ENCODE measurements around the gene TAGLN2. TPM values are rescaled to one million over a fixed set of nuclear protein-coding genes. Genes with fewer than 3 reads are reported as not detected.

TAGLN2 gene
- total RNA-seq, 2 donors from 2014 or later = 457 to 593 TPM

GRCh38 chr1:159957824-159958268, 32.5 kb upstream of the TAGLN2 start:
- no peaks in the 10 kb centered on the region for H3K36me3 Mint-ChIP-seq (ENCODE audit: low read depth)
- H3K27ac Mint-ChIP-seq = no peak overlapping the region
- H3K9me3 Mint-ChIP-seq = no peaks in the 10 kb centered on the region
- ATAC-seq (replicated peaks) = no peak
- no peak overlapping the region for H3K4me3 Mint-ChIP-seq
- peaks cover 5% of the 10 kb centered on the region for H3K4me1 Mint-ChIP-seq
- peaks cover 21% of the 10 kb centered on the region for H3K27me3 Mint-ChIP-seq

GRCh38 chr1:159955456-159955855, 30.1 kb upstream of the TAGLN2 start:
- H3K4me3 Mint-ChIP-seq = no peak overlapping the region
- H3K4me1 Mint-ChIP-seq = peaks cover 5% of the 10 kb centered on the region
- no peaks in the 10 kb centered on the region for H3K36me3 Mint-ChIP-seq (ENCODE audit: low read depth)
- ATAC-seq (replicated peaks) = no peak
- no peaks in the 10 kb centered on the region for H3K9me3 Mint-ChIP-seq
- no peak overlapping the region for H3K27ac Mint-ChIP-seq
- H3K27me3 Mint-ChIP-seq = peaks cover 36% of the 10 kb centered on the region

GRCh38 chr1:159953536-159954515, 28.5 kb upstream of the TAGLN2 start, which contains the start of gene SLAMF9:
Gene SLAMF9, minus strand, starts transcription at chr1:159954237. Its CDS starts 100 bp downstream, at chr1:159954137.
- Mint-ChIP-seq H3K4me1 (peaks cover 3% of the 10 kb centered on the region), H3K27ac (no peak within 1 kb of the TSS), H3K36me3 (ENCODE audit: low read depth) (no peaks in the 10 kb centered on the region), H3K4me3 (no peak within 1 kb of the TSS), H3K9me3 (no peaks in the 10 kb centered on the region), H3K27me3 (peaks cover 32% of the 10 kb centered on the region)
- no peak for ATAC-seq (replicated peaks)

GRCh38 chr1:159952932-159953331, 27.6 kb upstream of the TAGLN2 start:
- Mint-ChIP-seq H3K36me3 (ENCODE audit: low read depth) (no peaks in the 10 kb centered on the region), H3K27ac (no peak overlapping the region), H3K27me3 (peaks cover 32% of the 10 kb centered on the region), H3K4me1 (no peaks in the 10 kb centered on the region), H3K9me3 (no peaks in the 10 kb centered on the region), H3K4me3 (no peak overlapping the region)
- ATAC-seq (replicated peaks) = no peak

- Mint-ChIP-seq H3K4me1 (no peaks in the 10 kb centered on the region), H3K36me3 (ENCODE audit: low read depth) (no peaks in the 10 kb centered on the region), H3K9me3 (no peaks in the 10 kb centered on the region), H3K4me3 (no peak overlapping the region), H3K27ac (no peak overlapping the region), H3K27me3 (peaks cover 32% of the 10 kb centered on the region)
- no peak for ATAC-seq (replicated peaks)
These were observed 26.2 kb upstream of the TAGLN2 start for GRCh38 chr1:159951551-159951950.

- Mint-ChIP-seq H3K9me3 (no peaks in the 10 kb centered on the region), H3K27me3 (peaks cover 29% of the 10 kb centered on the region), H3K36me3 (ENCODE audit: low read depth) (no peaks in the 10 kb centered on the region), H3K4me1 (no peaks in the 10 kb centered on the region), H3K27ac (no peak overlapping the region), H3K4me3 (no peak overlapping the region)
- no peak for ATAC-seq (replicated peaks)
These were observed 25.7 kb upstream of the TAGLN2 start for GRCh38 chr1:159951016-159951415.

- peaks cover 34% of the 10 kb centered on the region for H3K27me3 Mint-ChIP-seq
- H3K27ac Mint-ChIP-seq = no peak overlapping the region
- H3K9me3 Mint-ChIP-seq = no peaks in the 10 kb centered on the region
- no peak overlapping the region for H3K4me3 Mint-ChIP-seq
- peaks cover 6% of the 10 kb centered on the region for H3K4me1 Mint-ChIP-seq
- ATAC-seq (replicated peaks) = no peak
- no peaks in the 10 kb centered on the region for H3K36me3 Mint-ChIP-seq (ENCODE audit: low read depth)
These were observed 24.7 kb upstream of the TAGLN2 start for GRCh38 chr1:159949981-159950381.

GRCh38 chr1:159949123-159949522, 23.8 kb upstream of the TAGLN2 start:
- Mint-ChIP-seq H3K9me3 (no peaks in the 10 kb centered on the region), H3K4me1 (peaks cover 8% of the 10 kb centered on the region)
- no peak for ATAC-seq (replicated peaks)

GRCh38 chr1:159947942-159948341, 22.6 kb upstream of the TAGLN2 start:
- H3K9me3 Mint-ChIP-seq = no peaks in the 10 kb centered on the region
- H3K4me3 Mint-ChIP-seq = no peak overlapping the region
- ATAC-seq (replicated peaks) = no peak
- H3K36me3 Mint-ChIP-seq (ENCODE audit: low read depth) = no peaks in the 10 kb centered on the region
- peaks cover 8% of the 10 kb centered on the region for H3K4me1 Mint-ChIP-seq
- peaks cover 36% of the 10 kb centered on the region for H3K27me3 Mint-ChIP-seq
- H3K27ac Mint-ChIP-seq = peak overlapping the region; percentile 25

More at GRCh38 chr1:159949123-159949522, 23.8 kb upstream of the TAGLN2 start:
- peaks cover 37% of the 10 kb centered on the region for H3K27me3 Mint-ChIP-seq
- no peaks in the 10 kb centered on the region for H3K36me3 Mint-ChIP-seq (ENCODE audit: low read depth)
- H3K4me3 Mint-ChIP-seq = no peak overlapping the region
- no peak overlapping the region for H3K27ac Mint-ChIP-seq

GRCh38 chr1:159946242-159947187, 21.2 kb upstream of the TAGLN2 start:
- H3K4me1 Mint-ChIP-seq = peaks cover 8% of the 10 kb centered on the region
- H3K27me3 Mint-ChIP-seq = peaks cover 37% of the 10 kb centered on the region
- H3K27ac Mint-ChIP-seq = no peak overlapping the region
- no peaks in the 10 kb centered on the region for H3K9me3 Mint-ChIP-seq
- H3K36me3 Mint-ChIP-seq (ENCODE audit: low read depth) = no peaks in the 10 kb centered on the region
- H3K4me3 Mint-ChIP-seq = peak overlapping the region; percentile 68
- no peak for ATAC-seq (replicated peaks)

- H3K4me3 Mint-ChIP-seq = peak within 1 kb of the TSS; percentile 68
- H3K27me3 Mint-ChIP-seq = peaks cover 35% of the 10 kb centered on the region
- H3K36me3 Mint-ChIP-seq (ENCODE audit: low read depth) = no peaks in the 10 kb centered on the region
- H3K9me3 Mint-ChIP-seq = no peaks in the 10 kb centered on the region
- ATAC-seq (replicated peaks) = peak; percentile 74
- peaks cover 8% of the 10 kb centered on the region for H3K4me1 Mint-ChIP-seq
- no peak within 1 kb of the TSS for H3K27ac Mint-ChIP-seq
These were observed 20.4 kb upstream of the TAGLN2 start, which contains the start of gene IGSF9 for GRCh38 chr1:159945483-159946241. Gene IGSF9, minus strand, starts transcription at chr1:159945613. Its CDS starts 2,159 bp downstream, at chr1:159943454.

- no peaks in the 10 kb centered on the region for H3K9me3 Mint-ChIP-seq
- peak overlapping the region; percentile 68 for H3K4me3 Mint-ChIP-seq
- H3K27ac Mint-ChIP-seq = no peak overlapping the region
- no peak for ATAC-seq (replicated peaks)
- H3K27me3 Mint-ChIP-seq = peaks cover 37% of the 10 kb centered on the region
- peaks cover 8% of the 10 kb centered on the region for H3K4me1 Mint-ChIP-seq
- H3K36me3 Mint-ChIP-seq (ENCODE audit: low read depth) = no peaks in the 10 kb centered on the region
These were observed 19.5 kb upstream of the TAGLN2 start for GRCh38 chr1:159944623-159945455.

All from activated T-helper 17 cell treated with anti-CD3 and anti-CD28 coated beads, Interleukin-2, amount 50 U/mL, for 72 hours (primary cell).